GM21528 (cell line): ENCODE measurements around the gene SIGLEC6.

Source experiments
- ATAC-seq: cut with Tn5 transposase; IDR thresholded peaks from one replicate; pipeline ENCODE4 v1.9.1; 2021; ENCODE audit warnings: mild to moderate bottlenecking, moderate library complexity; ENCODE audit not compliant: unreplicated experiment, low FRiP score

The SIGLEC6 gene

DNA sequence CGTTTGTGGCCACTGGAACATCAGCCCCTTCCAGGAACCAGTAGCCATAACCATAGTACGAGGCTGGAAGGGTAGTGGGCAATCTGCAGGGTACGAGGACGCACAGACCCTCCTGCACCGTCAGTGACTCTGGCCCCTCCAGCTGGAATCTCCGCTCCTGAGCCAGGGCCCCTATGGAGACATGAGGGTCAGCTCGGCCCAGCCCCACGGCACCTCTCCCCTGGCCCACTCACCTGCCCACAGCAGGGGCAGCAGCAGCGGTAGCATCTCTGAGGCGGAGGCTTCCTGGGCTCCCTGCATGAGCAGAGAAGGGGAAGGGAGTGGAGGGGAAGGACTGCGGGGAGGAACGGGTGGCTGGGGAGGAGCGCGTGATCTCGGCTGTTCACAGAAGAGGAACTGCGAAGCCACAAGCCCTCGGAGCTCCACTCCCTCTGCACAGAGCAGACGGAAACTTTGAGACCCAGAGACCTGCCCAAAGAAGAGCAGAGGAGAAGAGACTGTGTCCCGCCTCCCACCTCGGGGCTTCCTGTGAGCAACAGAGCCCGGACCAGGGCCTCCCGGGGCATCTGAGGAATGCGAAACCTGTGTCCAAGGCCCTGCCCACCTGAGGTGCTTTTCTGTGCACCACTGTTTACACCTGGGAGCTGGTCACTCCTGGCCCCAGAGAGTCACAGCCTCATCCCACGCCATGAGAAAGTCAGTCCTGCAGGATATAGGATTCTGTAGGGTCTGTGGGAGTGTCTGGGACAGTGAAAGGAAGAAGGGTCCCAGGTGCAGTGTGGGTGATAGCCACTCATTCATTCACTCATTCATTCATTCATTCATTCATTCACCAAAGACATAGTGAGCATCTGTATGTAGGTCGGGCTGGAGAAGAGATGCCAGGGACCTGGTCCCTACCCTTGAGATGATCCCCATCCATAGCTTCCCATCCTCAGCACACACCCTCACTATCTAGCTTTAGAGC is at the start of gene SIGLEC6:
Gene SIGLEC6, minus strand, starts transcription at position 322 of the 967 bp plus-strand sequence. Its CDS starts 22 bp downstream, at position 300.
- peak; percentile 72 for ATAC-seq

- peak; percentile 73 for ATAC-seq
Observed at GRCh38 chr19:51576850-51577249, 45.4 kb upstream of the SIGLEC6 start.

DNA sequence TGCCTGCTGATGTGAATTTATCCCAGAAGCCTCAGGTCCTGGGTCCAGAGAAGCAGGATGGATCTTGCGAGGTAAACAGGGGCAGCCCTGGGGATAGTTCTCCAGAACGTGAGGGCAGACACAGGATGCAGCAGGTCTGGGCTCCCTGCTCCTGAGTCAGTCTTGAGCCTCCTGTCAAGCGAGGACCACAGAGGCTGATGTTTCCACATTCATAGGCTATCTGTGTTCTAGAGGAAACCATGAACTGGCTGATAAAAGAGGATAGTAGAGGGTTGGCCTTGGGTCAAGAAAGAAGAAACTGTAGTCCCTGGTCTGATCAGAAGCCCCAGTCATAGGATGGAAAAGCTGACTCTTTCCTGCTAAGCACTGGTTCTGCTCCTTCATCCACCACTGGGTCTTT is 41.9 kb upstream of the SIGLEC6 start:
- no peak for ATAC-seq

- ATAC-seq = no peak
Observed at GRCh38 chr19:51572908-51573307, 41.4 kb upstream of the SIGLEC6 start.

GRCh38 chr19:51572410-51572809 is 40.9 kb upstream of the SIGLEC6 start:
- no peak for ATAC-seq

DNA sequence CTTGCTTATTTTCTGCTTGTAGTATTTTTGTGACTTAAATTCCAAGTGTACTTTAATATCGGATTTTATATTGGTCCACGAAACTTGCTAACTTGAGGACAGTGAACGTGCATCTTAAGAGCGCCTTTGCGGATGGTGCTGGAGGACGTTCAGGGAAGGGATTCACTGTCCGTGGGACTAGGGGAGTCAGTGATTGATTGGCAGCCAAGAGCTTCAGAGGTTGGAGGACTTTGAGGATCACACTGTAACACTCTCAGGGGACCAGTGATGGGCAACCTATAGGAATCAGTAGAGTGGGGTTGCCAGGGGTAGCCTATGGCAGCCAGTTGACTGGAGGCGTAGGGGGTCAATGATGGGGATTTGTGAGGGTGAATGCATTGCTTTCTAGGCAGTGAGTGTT is 40.1 kb upstream of the SIGLEC6 start:
- ATAC-seq = no peak

- ATAC-seq = peak; percentile 69
Observed at GRCh38 chr19:51570962-51571575, 39.6 kb upstream of the SIGLEC6 start, which contains the start of gene ZNF175. Gene ZNF175, plus strand, starts transcription at chr19:51571283. Its CDS starts 2,047 bp downstream, at chr19:51573330.

DNA sequence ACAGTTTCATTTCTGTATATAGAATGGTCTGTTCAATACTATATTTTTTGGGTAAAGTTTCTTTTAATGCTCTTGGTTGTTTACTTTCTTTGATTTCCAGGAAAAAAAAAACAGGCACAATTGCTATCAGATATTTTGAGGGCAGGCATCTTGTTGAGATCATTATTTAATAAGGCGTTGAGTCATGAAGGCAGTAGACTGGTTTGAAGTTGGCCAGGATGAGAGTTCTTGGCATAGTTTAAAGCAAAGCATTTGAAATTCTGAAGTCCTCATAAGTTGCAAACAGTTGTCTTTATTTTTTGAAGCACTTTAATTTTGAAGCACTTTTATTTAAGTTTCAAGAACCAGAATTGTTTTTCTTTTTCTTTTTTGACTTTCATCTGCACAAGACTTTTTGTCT is 37.0 kb upstream of the SIGLEC6 start:
- no peak for ATAC-seq

DNA sequence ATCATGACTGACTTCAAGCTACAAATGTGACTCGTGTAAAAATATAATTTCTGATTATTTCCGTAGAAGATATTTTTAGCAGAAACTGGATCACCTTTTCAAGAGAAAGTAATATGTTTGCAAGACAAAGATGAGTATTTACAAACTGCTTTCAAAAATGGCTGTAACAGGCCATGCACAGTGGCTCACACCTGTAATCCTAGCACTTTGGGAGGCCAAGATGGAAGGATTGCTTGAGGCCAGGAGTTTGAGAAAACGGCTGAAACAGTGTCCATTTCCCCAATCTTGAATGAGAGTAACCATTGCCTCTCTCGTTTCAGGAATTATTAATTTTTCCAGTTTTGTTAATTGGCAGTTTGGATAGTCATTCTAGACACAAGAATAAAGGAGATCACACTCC is 36.1 kb upstream of the SIGLEC6 start:
- no peak for ATAC-seq

DNA sequence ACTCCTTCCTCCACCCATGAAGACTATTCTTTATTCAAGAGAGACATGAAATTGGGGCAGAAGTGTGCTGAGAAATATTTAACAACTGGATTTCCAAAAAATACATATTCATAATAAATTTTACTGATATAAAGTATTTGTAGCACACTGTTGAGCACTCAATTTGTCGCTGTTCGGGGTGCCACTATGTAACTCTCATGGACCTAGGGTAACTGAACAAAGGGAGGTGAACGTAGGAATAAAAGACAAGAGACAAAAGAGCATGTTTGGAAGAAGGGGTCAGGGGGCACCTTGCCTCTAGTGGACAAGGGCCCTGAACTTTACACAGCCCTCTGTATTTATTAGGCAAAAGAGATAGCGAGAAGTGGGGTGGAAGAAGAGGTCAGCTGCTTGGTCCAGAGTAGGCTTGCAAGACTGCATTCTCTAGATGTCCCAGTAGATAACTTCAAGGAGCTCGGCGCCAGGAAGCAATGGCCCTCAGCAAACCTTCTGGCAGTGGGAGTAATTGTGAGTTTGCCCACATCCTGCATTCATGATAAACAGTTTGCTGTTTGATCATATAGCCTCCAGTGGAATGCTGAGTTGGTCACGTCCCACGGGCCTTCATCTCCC is 35.1 kb upstream of the SIGLEC6 start:
- ATAC-seq = no peak

GRCh38 chr19:51565583-51565982 is 34.1 kb upstream of the SIGLEC6 start:
- no peak for ATAC-seq

GRCh38 chr19:51564791-51565190 is 33.3 kb upstream of the SIGLEC6 start:
- ATAC-seq = no peak

DNA sequence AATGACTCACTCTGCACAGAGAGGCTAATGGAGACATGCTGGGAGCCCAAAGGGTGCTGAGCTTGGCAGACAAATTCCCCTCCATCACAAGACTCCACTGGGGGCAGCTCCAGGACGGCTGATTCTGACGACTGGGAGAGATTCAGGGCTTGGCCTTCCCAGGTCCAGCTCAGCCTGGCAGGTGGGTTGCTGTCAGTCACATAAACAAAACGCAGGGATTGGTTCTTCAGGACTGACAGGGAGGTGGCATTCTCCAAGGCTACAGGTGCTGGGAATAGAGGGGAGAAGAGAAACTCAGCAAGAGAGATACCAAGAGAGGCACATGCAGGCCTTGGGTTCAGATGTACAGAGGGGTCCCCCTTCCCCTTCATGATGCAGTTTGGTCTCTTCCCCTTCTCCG is 28.9 kb upstream of the SIGLEC6 start:
- ATAC-seq = no peak

- ATAC-seq = no peak
Observed at GRCh38 chr19:51559240-51559639, 27.8 kb upstream of the SIGLEC6 start.

DNA sequence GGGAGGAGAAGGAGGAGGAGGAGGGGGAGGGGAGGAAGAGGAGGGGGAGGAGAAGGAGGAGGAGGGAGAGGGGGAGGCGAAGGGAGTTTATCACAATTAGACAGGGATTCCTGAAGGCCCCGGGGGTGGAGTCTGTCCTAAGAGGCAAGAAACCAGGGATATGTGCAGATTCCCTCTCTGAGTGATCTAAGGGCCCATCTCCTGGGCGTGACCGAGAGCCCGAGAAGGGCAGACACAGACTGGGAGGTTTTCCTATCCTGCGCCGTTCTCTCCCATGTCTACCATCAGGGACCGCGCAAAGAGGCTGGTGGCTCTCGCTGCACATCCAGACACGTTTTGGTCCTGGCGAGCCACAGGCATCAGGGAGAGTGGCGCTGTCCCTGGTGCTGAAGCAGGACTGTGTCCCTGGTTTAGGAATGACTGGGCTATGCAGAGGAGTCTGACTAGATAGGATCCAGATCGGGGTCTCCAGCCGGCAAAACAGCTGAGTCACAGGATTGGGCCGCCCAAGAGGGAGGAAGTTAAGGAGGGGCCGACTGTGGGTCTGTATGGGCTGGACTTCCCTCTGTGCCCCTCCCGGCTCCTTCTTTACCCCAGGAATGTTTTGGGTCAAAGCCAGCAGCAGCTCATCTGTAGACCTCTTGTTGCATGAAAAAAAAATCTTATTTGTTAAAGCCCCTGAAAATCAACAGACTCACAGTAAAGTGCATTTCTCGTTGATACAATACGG is 21.7 kb upstream of the SIGLEC6 start:
- ATAC-seq = no peak

DNA sequence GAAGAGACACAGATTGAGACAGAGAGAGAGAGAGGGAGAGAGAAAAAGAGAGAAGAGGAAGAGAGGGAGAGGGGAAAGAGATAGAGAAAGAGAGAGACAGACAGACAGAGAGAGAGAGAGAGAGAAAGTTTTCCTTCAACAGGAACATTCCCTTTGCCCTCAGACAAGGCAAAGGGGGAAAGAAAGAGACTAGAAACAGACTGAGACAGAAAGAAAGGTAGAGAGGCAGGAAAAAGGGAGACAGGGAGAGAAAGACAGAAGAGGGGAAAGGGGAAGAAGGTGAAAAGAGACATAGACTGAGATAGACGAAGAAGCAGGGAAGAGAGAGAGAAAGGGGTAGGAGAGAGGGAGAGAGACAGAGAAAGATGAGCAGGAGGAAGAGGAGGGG is 21.1 kb upstream of the SIGLEC6 start:
- no peak for ATAC-seq

- no peak for ATAC-seq
Observed at GRCh38 chr19:51551673-51552432, 20.4 kb upstream of the SIGLEC6 start.

- no peak for ATAC-seq
Observed at GRCh38 chr19:51550848-51551672, 19.6 kb upstream of the SIGLEC6 start.
